IMR-90 (cell line): Measurements from ENCODE around the gene CERT1. TPM values are rescaled to one million over a fixed set of nuclear protein-coding genes. Genes with fewer than 3 reads are reported as not detected.

ENCODE experiments used
- microRNA-seq, 2 experiments: library from miRNA; stranded (forward) in 1 of 2; unstranded in 1 of 2; fragments of 10-50 nt in 1 of 2; fragments of <30 nt in 1 of 2; gene quantifications in 1 of 2; microRNA quantifications in 1 of 2; one replicate each; pipeline versions ENCODE3 to v1.1.0; 2013 to 2020; ENCODE audit not compliant: insufficient read depth in 1 of 2, insufficient read length in 1 of 2, unreplicated experiment in 1 of 2
- polyA plus RNA-seq, 3 experiments: library from polyadenylated mRNA; depleted of rRNA; stranded (reverse); fragments of >200 nt; gene quantifications; 2 replicates each; pipeline ENCODE4 v1.2.3, GENCODE V29; 2012; ENCODE audit warnings: low replicate concordance in 1 of 3
- small RNA-seq, 5 experiments: library from RNA; depleted of rRNA; stranded (forward); fragments of <200 nt; gene quantifications; one replicate each; pipeline ENCODE3, GENCODE V24; 2012
- total RNA-seq: library from RNA; depleted of rRNA; stranded (reverse); fragments of >200 nt; gene quantifications from 2 replicates; pipeline ENCODE4 v1.2.3, GENCODE V29; 2012; rRNA removed

CERT1 gene
- total and polyA plus RNA-seq, 2 of the 4 experiments (the other 2 are of a cell fraction): 7.2 TPM

Small RNA genes within 50 kb of the gene (microRNA-seq; reads per million reads assigned to microRNA genes)
- not detected for gene RNU7-175P (ENCODE audit: insufficient read depth, insufficient read length)

Small RNA genes within 50 kb of the gene (small RNA-seq; reads per million reads assigned to genes)
- gene RNU7-175P: 0 reads per million in 5 experiments

Other genes with a start within 250 kb of the CERT1 start
- gene HMGCR, start 174.4 kb downstream of the CERT1 start, total RNA-seq: 48.6 and 89.7 TPM in 2 replicates
- gene HMGCR, start 174.4 kb downstream of the CERT1 start, polyA plus RNA-seq (2012; rRNA removed): 18.1 and 23.3 TPM in 2 replicates
- 24.4 and 34.2 TPM in 2 replicates for gene POLK, start 262 bp upstream of the CERT1 start, total RNA-seq
- 9.6 and 10.4 TPM in 2 replicates for gene POLK, start 262 bp upstream of the CERT1 start, polyA plus RNA-seq (2012; rRNA removed)
- 0.28 TPM in 1 of 2 replicates, not detected in the other for gene ANKDD1B, start 99.8 kb upstream of the CERT1 start, total RNA-seq
- 0.16 and 0.24 TPM in 2 replicates for gene ANKDD1B, start 99.8 kb upstream of the CERT1 start, polyA plus RNA-seq (2012; rRNA removed)
- gene POC5, start 205.8 kb upstream of the CERT1 start, total RNA-seq: 12.9 and 13.1 TPM in 2 replicates
- 6.2 and 6.6 TPM in 2 replicates for gene POC5, start 205.8 kb upstream of the CERT1 start, polyA plus RNA-seq (2012; rRNA removed)